Fibroblast of peridontal ligament (primary cell): ENCODE measurements around the gene EIF3D.

Experiments used
- DNase-seq: peaks from one replicate; pipeline ENCODE4 v3.0.0-alpha.2; 2010; ENCODE audit errors: extremely low read depth

EIF3D gene

GRCh38 chr22:36528795-36529751 is at the start of gene EIF3D:
TSS of gene EIF3D (minus strand) at chr22:36529166. CDS start at chr22:36526121, 3,045 bp downstream.
- peak; percentile 99 for DNase-seq

- no peak for DNase-seq
These were observed 49.7 kb upstream of the EIF3D start for GRCh38 chr22:36578619-36579018.

- peak; percentile 39 for DNase-seq
These were observed 48.1 kb upstream of the EIF3D start for GRCh38 chr22:36577019-36577418.

GRCh38 chr22:36574728-36575127 is 45.8 kb upstream of the EIF3D start:
- DNase-seq: no peak

GRCh38 chr22:36573815-36574363 is 44.9 kb upstream of the EIF3D start:
- DNase-seq: no peak

- no peak for DNase-seq
These were observed 43.0 kb upstream of the EIF3D start for GRCh38 chr22:36571991-36572390.

GRCh38 chr22:36569999-36570398 is 41.0 kb upstream of the EIF3D start:
- DNase-seq: no peak

GRCh38 chr22:36568846-36569245 is 39.9 kb upstream of the EIF3D start:
- no peak for DNase-seq

- DNase-seq: no peak
These were observed 37.8 kb upstream of the EIF3D start for GRCh38 chr22:36566720-36567119.

GRCh38 chr22:36565686-36566085 is 36.7 kb upstream of the EIF3D start:
- no peak for DNase-seq

GRCh38 chr22:36565159-36565507 is 36.2 kb upstream of the EIF3D start:
- no peak for DNase-seq

GRCh38 chr22:36564422-36565158 is 35.6 kb upstream of the EIF3D start:
- DNase-seq: no peak

- DNase-seq: no peak
These were observed 34.9 kb upstream of the EIF3D start for GRCh38 chr22:36563898-36564297.

- no peak for DNase-seq
These were observed 34.5 kb upstream of the EIF3D start for GRCh38 chr22:36563444-36563843.

- DNase-seq: no peak
These were observed 34.0 kb upstream of the EIF3D start for GRCh38 chr22:36563001-36563400.

GRCh38 chr22:36562261-36562835 is 33.4 kb upstream of the EIF3D start:
- DNase-seq: no peak

- DNase-seq: no peak
These were observed 32.4 kb upstream of the EIF3D start for GRCh38 chr22:36561291-36561811.

- DNase-seq: no peak
These were observed 31.0 kb upstream of the EIF3D start for GRCh38 chr22:36560001-36560400.

GRCh38 chr22:36554098-36554497 is 25.1 kb upstream of the EIF3D start:
- no peak for DNase-seq

GRCh38 chr22:36552289-36552688 is 23.3 kb upstream of the EIF3D start:
- DNase-seq: no peak

- no peak for DNase-seq
These were observed 21.9 kb upstream of the EIF3D start for GRCh38 chr22:36550701-36551495.
